Eye (tissue), 1 donor: Measurements from ENCODE around the gene KIAA0930.
A peak's percentile ranks its signal among the peaks of the same experiment; 100 is the strongest.

Experiments
- DNase-seq: peaks from one replicate; pipeline ENCODE4 v3.0.0-alpha.2; 2015

Gene KIAA0930

DNA sequence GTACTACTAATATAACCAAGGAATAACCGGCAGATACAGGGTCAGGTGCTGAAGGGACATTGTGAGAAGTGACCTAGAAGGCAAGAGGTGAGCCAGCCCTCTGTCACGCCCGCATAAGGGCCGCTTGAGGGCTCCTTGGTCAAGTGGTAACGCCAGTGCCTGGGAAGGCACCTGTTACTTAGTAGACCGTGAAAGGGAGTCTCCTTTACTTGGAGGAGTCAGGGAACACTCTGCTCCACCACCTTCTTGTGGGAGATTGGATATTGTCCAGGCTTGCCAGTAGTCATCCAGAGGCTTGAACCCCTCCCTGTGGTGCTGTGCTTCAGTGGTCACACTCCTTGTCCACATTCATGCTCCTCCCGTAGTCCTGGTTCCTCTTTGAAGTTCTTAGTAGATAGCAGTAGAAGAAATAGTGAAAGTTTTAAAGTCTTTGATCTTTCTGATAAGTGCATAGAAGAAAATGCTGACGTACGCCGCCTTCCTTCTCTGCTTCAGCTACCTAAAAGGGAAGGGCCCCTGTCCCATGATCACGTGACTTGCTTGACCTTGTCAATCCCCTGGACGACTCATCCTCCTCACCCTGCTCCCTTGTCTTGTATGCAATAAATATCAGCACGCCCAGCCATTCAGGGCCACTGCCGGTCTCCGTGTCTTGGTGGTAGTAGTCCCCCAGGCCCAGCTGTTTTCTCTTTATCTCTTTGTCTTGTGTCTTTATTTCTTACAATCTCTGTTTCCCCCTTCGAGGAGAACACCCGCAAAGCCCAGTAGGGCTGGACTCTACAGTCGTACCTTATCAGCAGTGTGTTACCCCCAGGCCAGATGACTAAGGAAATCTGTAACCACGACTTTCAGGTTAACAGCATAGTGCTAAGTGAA is 70.9 kb downstream of the KIAA0930 start:
- DNase-seq: no peak

DNA sequence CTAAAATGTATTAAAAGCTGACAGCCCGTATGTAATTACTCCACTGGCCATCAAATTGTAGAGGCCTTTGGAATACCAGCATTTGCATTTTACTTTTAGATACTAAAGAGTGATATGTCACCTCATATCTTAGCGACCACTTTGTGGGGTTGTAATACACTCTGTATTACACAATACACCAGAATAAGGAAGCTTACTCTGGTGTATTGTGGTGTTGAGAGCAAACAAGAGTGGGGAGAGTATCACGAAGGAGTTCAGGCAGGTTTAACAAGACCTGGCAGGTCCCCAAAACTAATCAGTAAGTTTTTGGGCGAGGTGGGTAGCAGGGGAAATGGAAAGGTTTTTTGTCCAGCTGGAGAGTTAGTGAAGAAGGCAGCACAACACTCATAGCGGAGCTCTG is 73.8 kb downstream of the KIAA0930 start:
- no peak for DNase-seq

DNA sequence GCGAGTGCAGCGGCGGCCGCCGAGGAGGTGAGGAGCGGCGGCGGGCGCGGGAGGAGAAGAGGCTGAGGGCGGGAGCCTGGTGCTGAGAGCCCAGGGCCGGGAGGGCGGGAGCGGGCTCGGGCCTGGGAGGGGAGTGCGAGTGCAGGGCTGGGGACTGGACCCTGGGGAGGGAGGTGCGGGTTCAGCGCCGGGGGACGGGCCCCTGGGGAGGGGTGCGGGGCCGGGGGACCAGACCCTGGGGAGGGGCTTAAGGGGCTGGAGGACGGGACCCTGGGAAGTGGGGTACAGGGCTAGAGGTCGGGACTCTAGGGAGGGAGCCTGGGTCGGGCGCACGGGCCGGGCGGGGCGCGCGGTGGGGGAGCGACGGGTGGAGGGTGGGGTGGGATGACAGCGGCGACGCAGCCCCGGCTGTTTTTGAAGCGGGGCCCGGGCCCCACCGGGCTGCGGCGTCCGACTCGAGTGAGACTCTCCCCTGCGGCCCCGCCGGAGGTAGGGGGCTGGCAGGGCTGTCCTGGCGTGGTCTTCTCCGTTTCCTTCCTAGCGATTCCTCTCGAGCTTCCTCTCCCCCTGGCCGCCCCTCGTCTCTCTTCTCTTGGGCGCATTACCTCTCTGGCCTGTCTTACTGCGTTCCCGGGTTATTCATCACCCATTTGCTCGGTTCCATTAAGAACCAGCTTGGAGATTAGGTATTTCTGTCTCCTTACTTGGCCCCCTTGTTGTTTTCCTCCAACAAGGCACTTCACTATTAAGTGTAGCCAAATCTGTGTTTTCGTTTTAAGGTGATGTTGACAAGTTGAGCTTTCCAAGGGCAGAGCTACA is 76.2 kb downstream of the KIAA0930 start:
- peak; percentile 39 for DNase-seq

DNA sequence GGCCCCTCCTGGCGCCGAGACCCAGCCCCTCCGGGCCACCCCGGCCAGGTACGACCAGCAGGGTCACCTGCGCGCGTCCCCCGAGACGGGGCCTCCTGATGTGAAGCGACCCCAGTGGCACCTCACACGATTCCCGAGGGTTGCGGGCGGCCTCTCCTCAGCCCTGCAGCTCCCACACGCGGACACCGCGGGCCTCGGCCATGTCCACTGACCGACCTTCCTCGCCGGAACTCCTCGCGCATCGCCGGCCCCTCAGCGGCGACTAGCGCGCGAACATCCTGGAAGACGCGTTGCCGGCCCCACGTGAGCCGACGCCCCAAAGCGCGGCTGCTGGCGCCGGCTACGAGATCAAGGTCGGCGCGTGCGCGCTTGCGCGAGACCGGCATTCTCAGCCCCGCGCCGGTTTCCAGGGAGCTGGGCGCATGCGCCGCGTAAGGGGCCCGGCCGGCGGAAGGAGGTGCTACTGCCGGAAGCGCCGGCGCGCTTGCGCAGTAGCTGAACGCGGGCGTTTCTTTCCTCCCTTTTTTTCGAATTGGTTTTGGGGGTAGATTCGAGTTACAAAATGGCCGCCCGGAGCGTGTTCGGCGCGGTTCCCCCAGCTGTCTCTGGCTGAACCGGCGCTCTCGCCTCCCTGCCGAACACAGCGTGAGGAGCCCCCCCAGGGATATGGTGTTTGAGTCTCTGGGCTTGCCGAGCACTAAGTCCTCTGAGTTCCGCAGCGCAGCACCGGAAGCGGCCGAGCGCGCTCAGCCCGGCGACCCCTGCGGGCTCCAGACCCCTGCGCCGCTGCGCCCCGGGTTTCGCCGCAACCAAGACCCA is 77.0 kb downstream of the KIAA0930 start, which contains the start of gene NUP50:
Gene NUP50 (plus strand): TSS at position 475 of the 819 bp plus-strand sequence. CDS start 4,253 bp downstream, outside the sequence.
- peak; percentile 98 for DNase-seq

DNA sequence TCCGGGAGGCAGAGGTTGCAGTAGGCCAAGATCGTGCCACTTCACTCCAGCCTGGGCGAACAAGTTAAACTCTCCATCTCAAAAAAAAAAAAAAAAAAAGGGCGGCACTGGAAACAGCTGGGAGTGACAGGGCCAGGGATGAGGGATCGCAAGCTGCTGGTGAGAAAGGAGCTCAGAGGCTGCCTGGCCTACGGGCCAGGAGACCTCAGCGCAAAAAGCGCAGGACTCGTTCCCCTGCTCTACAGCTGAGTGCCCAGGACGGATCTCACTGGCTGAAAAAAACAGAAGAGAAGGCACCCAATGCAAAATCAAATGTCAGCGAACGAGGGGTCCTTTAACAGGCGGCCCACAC is 77.6 kb downstream of the KIAA0930 start:
- peak; percentile 71 for DNase-seq

DNA sequence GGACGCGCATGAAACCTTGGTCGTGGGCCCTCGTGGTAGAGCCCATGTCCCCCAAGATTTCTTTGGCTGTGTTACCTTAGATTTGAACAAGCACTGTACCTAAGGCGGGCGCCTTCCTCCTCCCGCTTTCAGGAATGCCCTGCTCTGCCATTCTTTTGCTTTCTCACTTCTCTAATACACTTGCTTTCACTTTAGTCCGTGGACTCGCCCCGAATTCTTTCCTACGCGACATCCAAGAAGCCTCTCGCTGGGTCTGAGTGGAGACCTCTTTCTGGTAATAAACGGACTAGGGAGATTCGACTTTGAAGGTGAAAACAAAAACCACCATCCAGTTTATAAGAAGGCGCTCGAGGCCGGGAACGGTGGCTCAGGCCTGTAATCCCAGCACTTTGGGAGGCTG is 78.2 kb downstream of the KIAA0930 start:
- no peak for DNase-seq

DNA sequence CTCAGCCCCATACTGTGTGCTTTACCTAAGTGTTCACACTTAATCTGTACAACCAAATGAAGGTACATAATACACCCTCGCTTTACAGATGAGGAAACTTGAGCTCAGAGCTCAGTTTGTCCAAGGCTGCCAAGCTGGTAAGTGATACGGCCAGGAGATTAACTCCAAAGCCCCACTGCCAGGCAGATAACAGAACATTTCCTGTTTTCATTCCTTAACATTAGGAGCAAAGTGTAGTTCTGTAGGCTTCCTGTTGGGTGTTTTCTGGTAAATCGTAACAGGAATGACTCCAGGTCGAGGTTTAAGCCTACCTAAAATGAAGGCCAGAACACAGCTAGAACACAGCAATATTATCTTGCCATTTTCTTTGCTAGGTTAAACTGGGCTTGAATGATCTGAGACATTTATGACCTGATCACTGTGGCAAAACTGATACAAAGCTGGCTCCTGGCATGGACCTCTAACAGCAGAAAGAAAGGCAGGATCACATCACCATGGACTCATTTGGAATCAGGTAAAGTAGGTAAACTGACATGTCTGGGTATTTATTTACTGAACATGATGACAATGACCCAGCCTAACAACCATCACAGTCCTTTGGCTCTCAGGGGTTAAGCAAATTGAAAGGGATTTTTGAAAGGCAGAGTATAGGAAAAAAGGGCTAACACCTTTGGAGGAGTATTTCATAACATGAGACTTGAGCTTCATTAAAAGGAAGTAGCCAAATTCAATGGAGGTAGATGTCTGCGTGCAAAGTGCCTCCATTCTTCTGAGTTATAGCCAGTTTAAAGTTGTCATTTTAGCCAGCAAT is 80.8 kb downstream of the KIAA0930 start:
- no peak for DNase-seq

DNA sequence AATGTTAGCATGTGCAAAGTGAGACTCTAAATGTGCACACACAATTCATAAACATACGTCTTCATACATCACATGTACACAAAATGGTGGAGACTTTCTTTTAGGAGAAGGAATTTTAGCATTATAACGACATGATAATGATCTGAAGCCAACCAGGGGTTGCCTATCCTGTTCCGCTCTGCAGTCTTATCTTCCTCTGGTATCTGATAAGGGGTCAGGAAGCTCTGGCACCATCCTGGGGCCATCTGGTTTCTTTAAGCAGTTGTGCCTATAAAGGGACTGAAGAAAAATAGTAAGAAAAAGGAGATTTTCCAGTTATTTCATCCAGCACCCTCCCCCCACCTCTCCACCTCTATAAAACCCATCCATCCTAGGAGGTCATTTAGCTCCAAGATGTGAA is 82.8 kb downstream of the KIAA0930 start:
- no peak for DNase-seq

DNA sequence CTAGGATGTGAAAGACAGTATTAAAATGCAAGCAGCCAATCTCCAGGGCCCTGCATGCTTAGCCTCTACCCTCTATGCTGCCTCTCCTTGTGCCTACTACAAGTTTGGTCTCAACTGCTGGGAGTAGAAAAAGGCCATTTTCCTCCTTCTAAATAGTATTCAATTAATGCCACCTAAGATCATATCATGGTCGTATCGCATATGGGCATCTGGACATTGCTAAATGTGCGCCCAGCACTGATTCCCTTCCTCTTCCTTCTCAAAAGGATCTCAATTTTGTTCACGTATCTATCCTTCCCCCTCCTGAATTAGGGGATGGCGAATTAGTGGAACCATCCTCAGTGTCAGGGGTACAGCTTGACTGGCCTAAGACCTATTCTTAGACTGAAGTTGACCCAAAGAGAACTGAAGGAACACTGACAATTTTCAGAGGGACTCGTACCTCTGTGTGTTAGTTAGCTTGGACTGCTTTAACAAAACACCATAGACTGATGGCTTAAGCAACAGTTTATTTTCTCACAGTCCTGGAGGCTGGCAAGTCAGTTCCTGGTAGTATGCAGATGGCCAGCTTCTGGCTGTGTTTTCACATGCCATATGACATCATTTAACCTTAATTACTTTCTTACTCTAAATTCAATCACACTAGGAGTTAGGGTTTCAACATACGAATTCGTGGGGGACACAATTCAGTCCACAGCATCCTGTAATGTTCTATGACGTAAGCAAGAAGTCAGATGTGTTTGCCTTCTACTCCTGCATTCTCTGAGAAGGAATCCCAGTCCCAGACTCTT is 85.4 kb downstream of the KIAA0930 start:
- DNase-seq: no peak

DNA sequence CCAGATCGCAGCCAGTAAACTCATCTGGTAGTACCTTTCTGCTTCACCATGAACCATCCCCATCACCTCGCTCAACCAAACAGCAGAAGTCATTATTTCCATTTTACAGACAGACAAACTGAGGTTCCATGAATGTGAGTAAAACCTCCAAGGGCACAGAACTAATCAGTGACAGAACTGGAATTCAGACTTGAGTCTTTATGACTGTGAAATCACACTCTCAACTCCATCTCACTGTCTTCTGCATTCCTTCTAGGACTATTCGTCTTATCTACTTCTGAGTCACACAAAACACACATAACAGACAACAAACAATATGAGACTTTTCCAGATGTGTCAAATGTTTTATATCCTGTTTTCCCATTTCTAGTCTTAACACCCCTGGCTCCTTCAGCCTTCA is 86.3 kb downstream of the KIAA0930 start:
- no peak for DNase-seq

DNA sequence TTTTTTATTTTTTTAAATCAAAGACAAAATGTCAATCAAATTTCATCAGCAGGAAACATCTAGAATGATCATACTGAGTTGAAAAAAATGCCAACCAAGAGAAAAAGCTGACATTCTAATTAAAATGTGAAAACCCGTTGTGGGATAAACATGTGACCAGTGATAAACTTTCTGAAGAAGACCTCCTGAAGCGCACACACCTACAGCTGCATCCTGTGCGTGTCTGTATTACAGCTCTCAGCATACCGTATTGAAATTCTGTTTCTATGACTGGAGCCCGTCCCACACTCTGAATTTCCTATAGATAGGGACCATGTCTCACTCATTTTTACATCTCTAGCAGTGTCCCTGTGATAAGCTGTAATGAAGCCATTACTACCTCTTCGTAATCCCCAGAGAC is 89.2 kb downstream of the KIAA0930 start:
- DNase-seq: no peak

DNA sequence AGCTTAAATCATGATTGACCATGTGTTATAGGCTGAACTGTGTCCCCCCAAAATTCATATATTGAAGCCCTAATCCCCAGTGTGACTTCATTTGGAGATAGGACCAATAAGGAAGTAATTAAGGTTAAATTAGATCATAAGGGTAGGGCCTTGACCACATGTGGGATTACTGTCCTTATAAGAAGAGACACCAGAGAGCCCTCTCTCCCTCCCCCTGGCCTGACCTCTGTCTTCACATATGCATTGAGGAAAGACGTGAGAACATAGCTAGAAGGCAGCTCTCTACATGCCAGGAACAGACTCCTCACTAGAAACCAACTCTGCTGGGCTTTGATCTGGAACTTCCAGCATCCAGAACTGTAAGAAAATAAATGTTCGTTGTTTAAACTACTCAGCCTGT is 90.6 kb downstream of the KIAA0930 start:
- no peak for DNase-seq

DNA sequence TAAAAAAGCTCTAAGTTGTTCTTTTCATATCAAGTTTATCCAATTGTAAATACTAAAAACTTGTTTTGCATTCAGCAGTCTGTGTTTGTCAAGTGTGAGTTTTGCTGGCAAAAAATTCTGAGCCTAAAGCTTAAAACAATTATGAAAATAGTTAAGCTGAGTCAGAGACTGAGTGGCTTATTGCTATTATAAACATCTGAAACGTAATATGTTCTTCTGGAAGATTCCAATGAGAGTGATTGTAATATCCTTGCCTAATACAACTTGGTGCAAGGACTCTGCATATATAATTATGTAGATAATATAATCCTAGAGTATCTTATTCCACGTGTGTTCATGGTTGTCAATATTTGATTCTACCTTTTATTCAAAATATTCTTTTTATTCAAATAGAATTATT is 91.0 kb downstream of the KIAA0930 start:
- DNase-seq: no peak

DNA sequence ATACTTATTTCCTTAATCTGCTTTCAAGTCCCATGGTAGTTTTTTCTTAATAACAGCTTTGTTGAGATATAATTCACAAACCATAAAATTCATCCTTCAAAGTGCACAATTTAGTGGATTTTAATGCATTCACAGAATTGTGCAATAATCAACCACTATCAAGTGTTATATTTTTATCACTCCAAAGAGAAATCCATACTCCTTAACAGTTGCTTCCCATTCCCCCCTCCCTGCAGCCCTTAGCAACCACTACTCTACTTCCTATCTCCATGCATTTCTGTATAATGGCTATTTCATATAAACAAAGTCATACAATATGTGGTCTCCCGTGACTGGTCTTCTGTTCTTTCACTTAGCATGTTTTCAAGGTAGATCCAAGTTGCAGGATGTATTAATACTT is 95.8 kb downstream of the KIAA0930 start:
- no peak for DNase-seq

DNA sequence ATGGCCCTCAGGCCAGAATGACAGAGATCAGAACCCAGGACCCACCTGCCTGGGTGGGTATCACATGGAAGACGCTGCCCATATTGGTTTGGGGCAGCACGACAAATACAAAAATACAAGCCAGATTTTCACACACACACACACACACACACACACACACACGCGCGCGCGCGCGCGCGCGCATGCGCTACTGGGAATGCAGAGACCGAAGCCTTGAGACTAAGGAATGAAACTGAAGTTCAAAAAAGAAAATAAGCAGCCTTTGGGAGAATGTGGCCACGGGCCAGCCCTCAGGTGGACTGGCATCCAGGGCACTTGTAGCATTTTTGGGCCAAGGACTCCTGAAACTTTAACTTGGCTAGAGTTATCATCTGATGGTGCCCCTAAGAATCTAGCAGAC is 98.3 kb downstream of the KIAA0930 start:
- no peak for DNase-seq
